Uterus (tissue), 2 donors: ENCODE measurements around the gene ZCRB1.

ENCODE experiments used
- POLR2A ChIP-seq, 2 donors: fragments of 450-650 bp; IDR thresholded peaks; one replicate each; pipeline ENCODE4 v1.6.1; 2016; ENCODE audit warnings: antibody characterized with exemption in 2 of 2, mild to moderate bottlenecking in 1 of 2, moderate library complexity in 1 of 2
- TF ChIP-seq, protein P1 (sequence below), 4 experiments: fragments of 200-600 bp in 2 of 4; fragments of 450-650 bp in 2 of 4; sonication (generic) in 2 of 4; IDR thresholded peaks; one replicate each; pipeline ENCODE4 v1.5.1; 2016 to 2019; ENCODE audit warnings: antibody characterized with exemption in 4 of 4, mild to moderate bottlenecking in 2 of 4, moderate library complexity in 1 of 4

DNA sequence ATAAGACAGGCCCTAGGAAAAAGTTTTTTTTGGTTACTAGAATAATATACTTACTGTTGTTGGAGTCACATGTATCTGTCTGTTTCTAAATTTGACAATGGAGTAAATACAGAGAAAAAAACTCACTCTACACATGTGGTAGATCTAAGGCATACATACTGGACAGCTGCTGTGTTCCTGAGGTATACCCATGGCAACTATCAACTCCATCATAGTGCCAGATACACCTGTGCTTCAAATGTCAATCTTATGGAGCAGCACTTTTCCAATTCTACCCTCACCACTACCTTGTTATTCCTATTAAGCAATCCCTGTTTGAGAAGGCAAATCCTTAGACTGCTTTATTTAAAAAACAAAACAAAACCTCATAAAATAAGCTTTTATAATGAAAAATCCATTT, 3.3 kb downstream of the ZCRB1 start:
- TF ChIP-seq, protein P1, sequence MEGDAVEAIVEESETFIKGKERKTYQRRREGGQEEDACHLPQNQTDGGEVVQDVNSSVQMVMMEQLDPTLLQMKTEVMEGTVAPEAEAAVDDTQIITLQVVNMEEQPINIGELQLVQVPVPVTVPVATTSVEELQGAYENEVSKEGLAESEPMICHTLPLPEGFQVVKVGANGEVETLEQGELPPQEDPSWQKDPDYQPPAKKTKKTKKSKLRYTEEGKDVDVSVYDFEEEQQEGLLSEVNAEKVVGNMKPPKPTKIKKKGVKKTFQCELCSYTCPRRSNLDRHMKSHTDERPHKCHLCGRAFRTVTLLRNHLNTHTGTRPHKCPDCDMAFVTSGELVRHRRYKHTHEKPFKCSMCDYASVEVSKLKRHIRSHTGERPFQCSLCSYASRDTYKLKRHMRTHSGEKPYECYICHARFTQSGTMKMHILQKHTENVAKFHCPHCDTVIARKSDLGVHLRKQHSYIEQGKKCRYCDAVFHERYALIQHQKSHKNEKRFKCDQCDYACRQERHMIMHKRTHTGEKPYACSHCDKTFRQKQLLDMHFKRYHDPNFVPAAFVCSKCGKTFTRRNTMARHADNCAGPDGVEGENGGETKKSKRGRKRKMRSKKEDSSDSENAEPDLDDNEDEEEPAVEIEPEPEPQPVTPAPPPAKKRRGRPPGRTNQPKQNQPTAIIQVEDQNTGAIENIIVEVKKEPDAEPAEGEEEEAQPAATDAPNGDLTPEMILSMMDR (IDR thresholded peaks at IDR 0.05) = no peak
- no peak for TF ChIP-seq POLR2A (IDR thresholded peaks at IDR 0.05)
